Measurements from ENCODE around the gene TRNT1.

Gene TRNT1

DNA sequence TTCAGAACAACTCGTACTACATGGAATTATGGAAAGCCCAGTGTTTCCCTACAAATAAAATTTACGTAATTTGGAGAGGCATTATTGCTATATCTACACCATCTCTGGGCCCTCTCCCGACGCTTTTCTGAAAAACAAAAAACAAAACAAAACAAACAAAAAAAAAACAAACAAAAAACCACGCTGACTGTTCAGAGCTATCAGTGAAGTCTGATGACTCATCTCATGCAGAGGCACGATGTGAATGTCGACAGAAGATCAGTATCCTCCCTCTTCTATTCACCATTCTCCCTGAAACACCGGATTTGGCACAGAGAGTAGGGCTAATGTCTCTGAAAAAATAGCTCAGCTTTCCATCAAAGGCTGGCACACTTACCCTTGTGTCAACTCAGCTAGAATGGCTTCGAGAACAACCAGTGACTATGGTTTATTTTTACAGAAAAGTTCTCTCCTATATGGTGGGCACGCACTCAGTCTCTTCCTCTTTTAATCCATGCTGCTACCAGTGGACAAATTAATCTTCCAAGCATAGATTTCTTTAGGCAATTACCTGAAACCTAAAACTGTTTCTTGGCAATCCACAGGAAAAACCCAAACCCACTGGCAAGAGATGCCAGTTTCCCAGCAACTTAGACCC, 51.2 kb downstream of the TRNT1 start:
- DNase-seq (ENCODE audit: low read depth in 3 of 3) = no peak

DNA sequence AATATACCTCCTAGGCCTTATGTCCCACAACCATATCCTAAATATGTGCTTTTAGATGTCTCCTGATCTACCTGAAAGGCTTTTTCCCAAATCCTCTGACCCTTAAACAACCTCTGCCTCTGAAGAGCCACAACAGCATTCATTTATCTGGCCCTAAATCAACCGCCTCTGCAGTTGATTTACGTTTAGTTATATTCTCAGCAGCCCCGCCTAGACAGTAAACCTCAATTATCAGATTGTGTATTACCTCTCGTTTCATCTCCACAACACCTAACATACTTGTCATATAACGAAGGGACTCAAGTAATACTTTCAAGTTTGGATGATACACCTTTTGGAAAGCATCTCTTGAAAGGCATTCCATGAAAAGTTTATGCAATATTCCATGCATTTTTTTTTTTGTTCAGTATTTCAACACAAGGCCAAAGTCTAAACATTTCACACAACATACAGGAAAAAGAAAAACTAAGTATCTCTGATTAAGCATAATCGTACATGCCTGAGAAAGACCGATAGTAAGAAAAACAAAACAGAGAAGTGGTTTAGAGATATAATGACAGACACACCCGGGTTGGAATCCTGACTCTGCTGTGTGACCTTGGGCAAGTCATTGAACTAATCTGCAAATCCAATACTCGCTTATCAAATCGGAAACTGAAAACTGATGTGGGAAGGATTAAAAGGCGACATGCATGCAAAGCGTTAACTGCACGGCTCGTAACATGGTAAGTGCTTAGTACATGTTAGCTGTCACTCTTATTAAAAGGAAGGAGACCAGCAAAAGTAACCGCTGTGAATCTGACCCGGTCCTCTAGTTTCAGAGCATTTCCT, 52.0 kb downstream of the TRNT1 start:
- DNase-seq (ENCODE audit: low read depth in 3 of 3) = no peak

DNA sequence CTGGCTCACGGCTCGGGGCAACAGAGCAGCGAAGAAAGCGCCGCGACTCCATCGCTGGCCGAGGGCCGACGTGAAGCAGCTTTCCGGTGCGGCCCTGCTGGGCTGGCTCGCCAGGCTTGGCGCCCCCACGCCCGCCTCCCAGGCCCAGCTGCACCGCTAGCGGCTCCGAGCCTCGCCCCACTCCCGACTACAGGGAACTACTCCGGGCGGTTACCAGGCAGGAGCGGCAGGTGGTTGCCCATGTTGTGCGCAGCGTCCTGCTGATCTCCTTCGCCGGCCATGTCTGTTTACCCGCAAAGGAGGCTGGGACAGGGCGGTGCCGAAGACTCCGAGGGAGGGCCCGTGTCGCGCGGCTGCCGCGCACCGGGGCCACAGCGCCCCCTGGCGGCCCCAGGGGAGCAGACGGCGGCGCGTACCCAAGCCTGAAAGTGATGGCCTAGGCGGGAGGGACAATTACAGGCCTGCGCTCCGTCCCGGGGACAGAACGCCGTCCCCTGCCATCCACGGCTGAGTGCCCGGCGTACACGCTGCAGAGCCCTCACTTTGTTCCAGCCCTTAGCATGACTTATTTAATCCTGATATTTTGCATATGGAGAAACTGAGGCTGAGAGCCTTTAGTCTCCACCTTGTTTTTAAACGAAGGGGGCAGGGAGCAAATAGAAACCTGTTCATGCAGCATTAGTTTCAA, 52.8 kb downstream of the TRNT1 start, which contains the start of gene CRBN:
Gene CRBN (minus strand): TSS at position 285 of the 688 bp plus-strand sequence. CDS start 4 bp downstream, at position 281.
- peak; percentile 76 to 84 (median 81) for DNase-seq (ENCODE audit: low read depth in 3 of 3)

DNA sequence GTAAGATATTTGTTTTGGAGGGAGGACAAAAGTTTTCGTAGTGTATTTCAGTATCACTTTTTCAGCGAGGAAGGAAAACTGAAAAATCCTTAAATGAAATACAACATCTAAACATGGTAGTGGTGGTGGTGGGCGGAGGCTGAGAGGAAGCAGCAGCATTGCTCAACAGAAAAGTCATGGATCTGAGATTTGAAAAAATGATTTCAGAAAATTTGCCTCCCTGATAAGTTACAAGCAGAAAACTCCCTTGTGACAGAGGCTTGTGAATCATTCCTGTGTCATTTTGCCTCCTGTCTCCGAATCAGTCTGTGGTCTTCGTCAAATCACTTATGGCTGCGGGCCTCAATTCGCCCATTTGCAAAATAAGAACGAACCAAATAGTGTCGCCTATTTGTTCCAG, 53.7 kb downstream of the TRNT1 start:
- no peak for DNase-seq (ENCODE audit: low read depth in 3 of 3)

DNA sequence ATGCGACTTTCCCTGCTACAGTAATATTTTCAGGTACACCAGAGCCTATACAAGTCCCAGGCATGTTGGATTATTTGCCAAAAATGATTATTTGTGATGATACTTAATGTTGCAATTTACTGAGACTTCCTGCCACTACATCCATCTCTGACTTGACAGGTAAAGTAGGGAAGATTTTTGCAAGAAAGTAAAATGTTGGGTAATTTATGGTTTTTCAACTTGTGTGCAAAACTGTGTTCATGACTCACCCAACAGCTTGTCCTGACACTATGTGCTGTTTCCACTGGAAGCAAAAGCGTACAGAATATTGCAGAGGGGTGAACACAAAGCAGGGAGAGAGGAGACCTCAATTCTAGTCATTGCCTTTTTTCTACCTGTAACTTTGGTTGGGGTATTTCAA, 58.1 kb downstream of the TRNT1 start:
- DNase-seq (ENCODE audit: low read depth in 3 of 3) = no peak

DNA sequence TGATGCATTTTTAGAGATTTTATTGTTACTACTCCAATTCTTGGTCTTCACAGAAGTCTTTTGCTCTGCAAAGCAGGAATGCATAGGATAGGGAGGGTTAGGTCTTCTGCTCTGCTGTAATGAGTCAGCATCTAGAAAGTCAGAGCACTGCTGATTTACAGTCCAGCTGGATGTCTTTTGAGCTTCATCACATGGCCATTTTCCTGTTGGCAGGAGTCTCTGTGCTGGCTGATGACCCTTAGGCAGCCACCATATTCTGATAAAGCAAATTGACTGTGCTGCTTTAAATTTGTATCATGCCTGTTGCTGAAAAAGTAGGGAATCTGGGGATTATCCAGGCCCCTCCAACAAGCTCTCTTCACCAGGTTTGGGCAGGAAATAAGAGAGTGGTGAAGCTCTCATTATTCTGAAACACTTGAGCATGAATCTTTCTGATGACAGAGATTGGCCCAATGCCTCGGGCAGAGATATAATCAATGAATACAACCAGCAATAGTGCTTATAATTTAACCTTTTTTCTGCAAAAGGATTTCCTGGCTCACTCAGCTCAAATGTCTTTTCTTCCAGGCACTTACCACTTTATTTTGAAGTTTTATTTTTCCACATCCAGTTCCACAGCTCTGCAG, 62.5 kb downstream of the TRNT1 start:
- no peak for DNase-seq (ENCODE audit: low read depth in 3 of 3)

DNA sequence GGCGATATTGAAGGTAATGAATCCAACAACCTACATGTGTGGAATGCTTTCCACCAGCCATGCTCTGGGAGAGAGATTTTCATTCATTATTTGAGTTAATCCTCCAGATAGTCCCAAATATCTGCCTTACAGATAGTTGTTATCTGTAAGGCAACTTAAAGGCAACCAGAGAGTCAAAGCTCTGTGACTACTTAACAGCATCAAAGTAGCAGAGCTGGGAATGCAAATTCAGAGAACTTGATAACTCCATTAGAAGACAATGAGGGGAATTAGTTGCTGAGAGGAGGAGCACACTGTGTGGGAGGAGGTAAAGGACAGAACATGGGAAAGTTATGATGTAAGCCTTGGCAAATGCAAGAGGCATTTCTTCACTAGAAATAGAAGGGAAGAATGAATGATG, 63.2 kb downstream of the TRNT1 start:
- no peak for DNase-seq (ENCODE audit: low read depth in 3 of 3)

DNA sequence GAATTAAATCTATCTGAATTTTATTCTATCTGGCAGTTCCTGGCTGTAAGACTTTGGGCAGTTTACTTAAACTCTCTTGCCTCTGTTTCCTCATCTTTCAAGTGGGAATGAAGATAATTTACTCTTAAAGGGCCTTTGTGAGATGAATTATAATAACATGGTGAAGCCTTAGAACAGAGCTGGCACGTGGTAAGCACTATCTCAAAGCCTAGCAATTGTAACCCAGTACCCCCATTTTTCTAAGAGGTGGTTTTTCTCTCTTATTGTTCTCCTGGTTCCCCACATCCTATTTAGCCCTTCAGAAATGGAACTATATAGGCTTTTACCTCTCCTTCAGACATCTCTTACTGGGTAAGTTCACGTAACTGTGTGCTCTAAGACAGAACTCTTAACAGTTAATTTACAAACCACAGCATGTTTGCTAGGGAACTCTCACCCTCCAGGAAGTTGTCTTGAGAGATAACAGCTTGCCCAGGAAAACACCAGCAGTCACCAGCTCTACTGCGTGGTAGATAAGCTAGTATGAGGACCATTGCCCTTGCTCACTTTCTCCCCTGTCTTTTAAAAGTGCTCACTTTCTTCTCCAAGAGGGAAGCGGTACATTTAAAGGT, 65.0 kb downstream of the TRNT1 start:
- DNase-seq (ENCODE audit: low read depth in 3 of 3) = no peak

DNA sequence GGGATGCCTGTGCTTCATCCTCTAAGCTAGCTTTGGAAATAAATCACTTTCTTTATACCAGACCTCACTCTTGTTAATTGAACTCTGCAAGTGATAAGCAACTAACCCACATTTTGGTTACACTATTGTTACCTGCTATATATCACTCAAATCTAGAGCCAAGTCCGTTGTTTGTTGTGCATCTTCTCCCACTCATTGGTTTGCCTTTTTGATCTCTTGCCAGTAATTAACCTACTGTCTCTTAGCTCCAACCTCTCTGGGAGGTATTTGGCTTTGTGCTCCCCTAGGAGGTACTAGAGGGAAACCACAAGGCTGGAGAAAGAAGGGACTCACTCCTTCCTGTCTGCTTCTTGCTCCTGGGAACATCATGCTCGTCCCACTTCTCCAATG, 65.5 kb downstream of the TRNT1 start:
- DNase-seq (ENCODE audit: low read depth in 3 of 3) = no peak

DNA sequence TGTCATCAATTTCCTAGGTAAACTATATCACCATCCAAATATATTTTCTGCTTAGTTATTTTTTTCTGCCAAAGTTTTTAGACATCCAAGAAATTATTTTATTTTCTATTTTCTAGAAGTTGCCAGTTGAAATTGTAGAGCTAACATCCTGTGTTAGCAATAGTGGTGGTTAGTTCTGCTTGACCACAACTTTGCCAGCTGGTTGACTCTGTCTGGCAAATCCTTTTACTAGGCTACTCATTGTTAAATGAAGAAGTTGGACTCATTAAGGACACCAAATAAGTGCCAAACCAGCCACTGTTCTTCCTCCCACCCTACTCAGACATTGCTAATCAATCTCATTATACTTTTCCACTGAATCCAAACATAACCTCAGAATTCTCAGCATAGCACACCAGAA, 68.1 kb downstream of the TRNT1 start:
- DNase-seq (ENCODE audit: low read depth in 3 of 3) = no peak

DNA sequence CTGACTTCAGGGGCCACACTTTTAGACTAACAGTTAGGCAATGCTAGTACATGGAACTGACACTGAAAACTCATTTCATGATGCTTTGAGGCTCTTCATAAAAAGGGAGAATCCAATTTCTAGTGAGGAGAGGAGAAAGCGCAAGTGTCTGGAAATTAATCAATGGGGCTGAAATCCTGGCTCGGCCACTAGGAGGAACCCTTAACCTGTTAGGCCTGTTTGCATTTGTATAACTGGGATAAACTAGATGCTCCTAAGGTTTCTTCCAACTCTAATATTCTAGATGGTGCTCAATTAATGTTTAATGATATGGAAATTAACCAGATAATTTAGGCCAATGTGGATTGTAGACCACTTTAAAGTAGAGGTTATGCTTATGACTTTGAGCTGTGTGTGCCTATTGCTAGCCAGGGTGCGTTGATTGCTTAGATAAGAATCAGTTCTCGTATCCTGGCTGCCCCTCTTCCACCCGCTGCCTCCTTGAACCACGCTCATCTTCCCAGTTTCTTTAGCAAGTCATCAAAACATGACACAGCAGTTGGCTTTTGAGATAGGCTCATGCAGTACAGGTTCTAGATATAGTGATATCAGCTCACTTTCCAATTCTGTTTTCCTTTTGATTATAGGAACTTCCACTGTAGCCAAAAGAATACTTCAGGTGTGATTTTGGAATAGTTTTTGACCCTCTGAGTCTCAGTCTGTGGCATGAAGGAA, 69.6 kb downstream of the TRNT1 start:
- no peak for DNase-seq (ENCODE audit: low read depth in 3 of 3)

Measured in stimulated activated CD4-positive, alpha-beta T cell treated with anti-CD3 and anti-CD28 coated beads, TNF-alpha, amount 100 ng/mL, for 24 hours (primary cell).